HepG2 (cell line): Measurements from ENCODE around the gene CAPN9. TPM values are rescaled to one million over a fixed set of nuclear protein-coding genes. Genes with fewer than 3 reads are reported as not detected.

Experiments
- CERS6 ChIP-seq: sonication (generic); formaldehyde crosslinking; IDR thresholded peaks from 2 replicates; pipeline ENCODE4 v1.5.0; 2020; ENCODE audit warnings: missing genetic modification reagents
- DBP ChIP-seq: sonication (generic); formaldehyde crosslinking; IDR thresholded peaks from 2 replicates; pipeline ENCODE4 v1.4.0; 2020; ENCODE audit warnings: missing genetic modification reagents; ENCODE audit errors: not compliant biosample characterization
- ERF ChIP-seq: IDR thresholded peaks from 2 replicates; pipeline ENCODE4 v1.6.1; 2018; ENCODE audit warnings: missing biosample characterization, missing genetic modification reagents
- NCOR1 ChIP-seq: fragments of 200-600 bp; sonication (generic); IDR thresholded peaks from 2 replicates; pipeline ENCODE4 v1.7.0; 2017; ENCODE audit warnings: antibody characterized with exemption, low read length, borderline replicate concordance
- NR1H2 ChIP-seq: sonication (generic); formaldehyde crosslinking; IDR thresholded peaks from 2 replicates; pipeline ENCODE4 v1.8.1; 2022; ENCODE audit warnings: low read depth, missing genetic modification reagents, borderline replicate concordance
- PATZ1 ChIP-seq: sonication (generic); formaldehyde crosslinking; IDR thresholded peaks from 2 replicates; pipeline ENCODE4 v1.4.0; 2020; ENCODE audit warnings: missing genetic modification reagents
- SMARCE1 ChIP-seq: fragments of 450-650 bp; IDR thresholded peaks from 2 replicates; pipeline ENCODE4 v1.6.1; 2017; ENCODE audit warnings: borderline replicate concordance
- ZFP41 ChIP-seq: sonication (generic); formaldehyde crosslinking; IDR thresholded peaks from 2 replicates; pipeline ENCODE4 v1.4.0; 2020; ENCODE audit warnings: mild to moderate bottlenecking, missing genetic modification reagents, borderline replicate concordance
- ZNF17 ChIP-seq: sonication (generic); formaldehyde crosslinking; IDR thresholded peaks from 2 replicates; pipeline ENCODE4 v1.5.0; 2020; ENCODE audit warnings: mild to moderate bottlenecking, missing genetic modification reagents
- ZNF33B ChIP-seq: sonication (generic); formaldehyde crosslinking; IDR thresholded peaks from 2 replicates; pipeline ENCODE4 v1.5.1; 2020; ENCODE audit warnings: mild to moderate bottlenecking, missing genetic modification reagents
- ZNF414 ChIP-seq: sonication (generic); formaldehyde crosslinking; IDR thresholded peaks from 2 replicates; pipeline ENCODE4 v1.5.0; 2020; ENCODE audit warnings: missing genetic modification reagents
- ZNF572 ChIP-seq: sonication (generic); formaldehyde crosslinking; IDR thresholded peaks from 2 replicates; pipeline ENCODE4 v1.5.1; 2020; ENCODE audit warnings: mild to moderate bottlenecking, missing genetic modification reagents
- ZNF629 ChIP-seq: sonication (generic); formaldehyde crosslinking; conservative IDR thresholded peaks from 2 replicates; pipeline ENCODE4 v1.5.0; 2020; ENCODE audit warnings: missing genetic modification reagents
- ZNF710 ChIP-seq: sonication (generic); formaldehyde crosslinking; IDR thresholded peaks from 2 replicates; pipeline ENCODE4 v1.5.0; 2020; ENCODE audit warnings: mild to moderate bottlenecking, missing genetic modification reagents, borderline replicate concordance
- ZNF740 ChIP-seq: sonication (generic); formaldehyde crosslinking; IDR thresholded peaks from 2 replicates; pipeline ENCODE4 v1.4.0; 2020; ENCODE audit warnings: missing genetic modification reagents
- ZNF768 ChIP-seq: sonication (generic); formaldehyde crosslinking; IDR thresholded peaks from 2 replicates; pipeline ENCODE4 v1.4.0; 2020; ENCODE audit warnings: missing genetic modification reagents
- polyA plus RNA-seq, 8 experiments: library from polyadenylated mRNA; depleted of rRNA in 3 of 8; stranded (reverse) in 7 of 8; unstranded in 1 of 8; fragments of >200 nt; fragmentation: Illumina TruSeq in 4 of 8; extraction: Trizol in 4 of 8; gene quantifications; 2 replicates each; pipeline versions ENCODE4 v1.2.1 to v1.2.3, GENCODE V29; 2011 to 2016; ENCODE audit warnings: low read depth in 4 of 8, missing spikeins in 1 of 8, mixed read lengths in 1 of 8; ENCODE audit not compliant: insufficient read depth in 1 of 8
- total RNA-seq, 5 experiments: library from RNA; depleted of rRNA; stranded (reverse); fragments of >200 nt; fragmentation: Illumina TruSeq; extraction: Trizol; gene quantifications; 2 replicates each; pipeline ENCODE4 v1.2.3, GENCODE V29; 2016; ENCODE audit warnings: low read depth in 1 of 5

CAPN9 gene
- total and polyA plus RNA-seq, 2 of the 13 experiments (the other 11 are each of a cell fraction or from before 2014, with no cell fraction given), result 0.04 to 0.31 TPM

- no peak for TF ChIP-seq ZNF33B (CRISPR knock-in tag)
- TF ChIP-seq SMARCE1, result no peak
- TF ChIP-seq PATZ1, result no peak
- TF ChIP-seq ZNF768 (CRISPR knock-in tag), result 0 out of 2 replicates have a peak, but pooled peaks have one; percentile 20
- TF ChIP-seq NR1H2 (CRISPR knock-in tag), result peak; percentile 88; the same call in 1 of the 2 replicates
- peak; percentile 27 for TF ChIP-seq DBP
- TF ChIP-seq ZNF710 (CRISPR knock-in tag), result no peak
- TF ChIP-seq CERS6 (CRISPR knock-in tag), result 0 out of 2 replicates have a peak, but pooled peaks have one; percentile 34
- 0 out of 2 replicates have a peak, but pooled peaks have one; percentile 9 for TF ChIP-seq ZNF740 (CRISPR knock-in tag)
- no peak for TF ChIP-seq NCOR1
- TF ChIP-seq ZNF414 (CRISPR knock-in tag), result no peak
- TF ChIP-seq ZNF572 (CRISPR knock-in tag), result 0 out of 2 replicates have a peak, but pooled peaks have one; percentile 25
- no peak for TF ChIP-seq ERF
- TF ChIP-seq ZNF629, result peak; percentile 78
- no peak for TF ChIP-seq ZFP41
- no peak for TF ChIP-seq ZNF17
Observed at GRCh38 chr1:230713547-230713914, 33.7 kb upstream of the CAPN9 start (continued).
